Measurements from ENCODE around the gene COL8A1.
"Not testable (repeated sequence)": the region's sequence is repeated elsewhere in the genome, so short reads cannot be mapped to it uniquely, and the experiment has no call there.

The COL8A1 gene

DNA sequence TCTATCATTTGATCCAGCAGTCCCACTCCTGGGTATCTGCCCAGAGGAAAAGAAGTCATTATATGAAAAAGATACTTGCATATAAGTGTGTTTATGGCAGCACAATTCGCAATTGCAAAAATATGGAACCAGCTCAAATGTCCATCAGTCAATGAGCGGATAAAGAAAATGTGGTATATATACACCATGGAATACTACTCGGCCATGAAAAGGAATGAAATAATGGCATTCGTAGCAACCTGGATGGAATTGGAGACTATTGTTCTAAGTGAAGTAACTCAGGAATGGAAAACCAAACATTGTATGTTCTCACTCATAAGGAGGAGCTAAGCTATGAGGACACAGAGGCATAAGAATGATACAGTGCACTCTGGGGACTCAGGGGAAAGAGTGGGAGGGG, 203.6 kb downstream of the COL8A1 start:
- not testable (repeated sequence) for DNase-seq (ENCODE audit: low read depth in 2 of 3, low spot score in 1 of 3)

DNA sequence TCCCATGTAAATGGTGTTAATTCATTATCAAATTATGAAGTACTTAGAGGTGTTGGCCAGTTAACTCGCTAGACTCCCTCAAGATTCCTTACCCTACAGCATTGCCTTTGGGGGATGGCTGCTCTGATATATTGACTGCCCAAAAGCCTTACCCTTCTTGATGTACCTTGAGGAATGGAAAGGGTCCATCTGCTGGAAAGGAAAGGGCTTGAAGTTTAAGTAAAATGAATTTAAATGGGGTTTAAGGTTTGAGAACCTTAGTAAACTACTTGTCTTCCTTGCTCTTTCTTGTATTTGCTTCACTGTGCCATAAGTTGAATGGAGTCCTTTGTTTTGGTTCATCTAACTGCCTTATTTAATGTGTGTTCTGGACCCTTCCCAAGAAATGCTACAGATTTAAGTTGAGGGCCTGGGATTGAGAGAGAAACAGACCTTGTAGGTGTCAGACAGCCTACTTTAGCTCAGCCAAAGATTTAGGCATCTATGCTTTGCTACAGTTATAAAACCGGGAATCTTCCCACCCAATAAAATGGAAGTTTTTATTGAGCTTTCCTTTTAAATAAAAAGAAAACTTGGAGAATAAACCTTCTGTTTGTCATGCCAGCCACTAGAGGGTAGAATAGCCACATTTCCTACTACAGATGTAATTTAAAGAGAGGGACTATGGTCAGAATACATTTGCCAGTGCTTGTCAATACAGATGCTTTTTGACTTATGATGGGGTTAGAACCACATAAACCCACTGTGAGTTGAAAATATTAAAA, 204.6 kb downstream of the COL8A1 start:
- no peak for DNase-seq (ENCODE audit: low read depth in 2 of 3, low spot score in 1 of 3)

DNA sequence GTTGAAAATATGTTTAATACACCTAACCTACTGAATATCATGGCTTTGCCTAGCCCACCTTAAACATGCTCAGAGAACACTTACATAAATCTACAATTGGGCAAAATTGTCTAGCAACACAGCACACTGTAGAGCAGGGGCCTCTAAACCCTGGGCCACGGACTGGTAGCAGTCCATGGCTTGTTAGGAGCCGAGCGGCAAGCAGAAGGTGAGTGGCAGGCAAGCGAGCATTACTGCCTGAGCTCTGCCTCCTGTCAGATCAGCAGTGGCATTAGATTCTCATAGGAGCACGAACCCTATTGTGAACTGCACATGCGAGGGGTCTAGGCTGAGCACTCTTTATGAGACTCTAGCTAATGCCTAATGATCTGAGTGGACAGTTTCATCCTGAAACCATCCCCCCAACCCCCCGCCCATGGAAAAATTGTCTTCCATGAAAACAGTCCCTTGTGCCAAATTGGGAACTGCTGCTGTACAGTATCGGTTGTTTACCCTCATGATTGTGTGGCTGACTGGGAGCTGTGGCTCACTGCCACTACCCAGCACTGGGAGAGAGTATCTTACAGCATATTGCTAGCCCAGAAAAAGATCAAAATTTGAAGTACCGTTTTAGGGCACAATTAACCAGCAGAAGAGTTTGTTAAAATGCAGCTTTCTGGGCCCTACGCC, 205.3 kb downstream of the COL8A1 start:
- DNase-seq (ENCODE audit: low read depth in 2 of 3, low spot score in 1 of 3) = no peak

DNA sequence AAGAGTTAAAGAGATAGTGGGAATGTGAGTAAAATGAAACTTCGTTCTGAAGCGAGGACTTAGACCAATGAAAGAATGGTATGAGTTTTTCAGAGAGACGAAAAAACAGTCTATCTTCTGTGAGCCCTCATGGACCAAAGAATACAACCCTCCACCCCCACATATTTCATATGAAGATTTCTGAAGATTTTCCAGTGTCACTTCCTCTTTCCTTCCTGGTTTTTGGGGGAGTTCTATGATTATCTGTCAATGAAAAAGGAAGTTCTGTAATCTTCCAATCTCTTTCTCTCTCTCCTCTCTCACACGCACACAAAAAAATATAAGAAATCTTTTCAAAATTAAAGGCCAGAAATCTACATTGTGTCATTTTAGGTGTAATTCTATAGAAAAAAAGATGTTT, 206.9 kb downstream of the COL8A1 start:
- DNase-seq (ENCODE audit: low read depth in 2 of 3, low spot score in 1 of 3) = no peak

DNA sequence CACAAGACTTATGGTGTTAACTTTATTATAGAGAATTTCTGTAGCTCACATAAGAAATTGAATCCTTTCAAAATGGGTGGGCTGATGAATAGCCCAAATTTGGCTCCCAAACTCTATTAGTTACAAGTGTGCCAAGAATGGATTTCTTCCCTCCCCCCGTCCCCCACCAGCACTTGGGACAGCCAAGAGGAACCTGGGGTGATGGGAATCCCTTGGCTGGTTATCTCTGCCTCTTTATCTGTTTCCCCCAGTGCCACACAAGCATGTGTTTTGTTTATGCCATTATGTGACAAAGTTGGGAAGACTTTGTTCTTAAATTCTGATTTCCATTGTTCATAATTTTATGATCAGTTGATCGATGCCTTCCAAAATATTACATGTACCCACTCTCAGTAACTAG, 207.6 kb downstream of the COL8A1 start:
- DNase-seq (ENCODE audit: low read depth in 2 of 3, low spot score in 1 of 3) = no peak

DNA sequence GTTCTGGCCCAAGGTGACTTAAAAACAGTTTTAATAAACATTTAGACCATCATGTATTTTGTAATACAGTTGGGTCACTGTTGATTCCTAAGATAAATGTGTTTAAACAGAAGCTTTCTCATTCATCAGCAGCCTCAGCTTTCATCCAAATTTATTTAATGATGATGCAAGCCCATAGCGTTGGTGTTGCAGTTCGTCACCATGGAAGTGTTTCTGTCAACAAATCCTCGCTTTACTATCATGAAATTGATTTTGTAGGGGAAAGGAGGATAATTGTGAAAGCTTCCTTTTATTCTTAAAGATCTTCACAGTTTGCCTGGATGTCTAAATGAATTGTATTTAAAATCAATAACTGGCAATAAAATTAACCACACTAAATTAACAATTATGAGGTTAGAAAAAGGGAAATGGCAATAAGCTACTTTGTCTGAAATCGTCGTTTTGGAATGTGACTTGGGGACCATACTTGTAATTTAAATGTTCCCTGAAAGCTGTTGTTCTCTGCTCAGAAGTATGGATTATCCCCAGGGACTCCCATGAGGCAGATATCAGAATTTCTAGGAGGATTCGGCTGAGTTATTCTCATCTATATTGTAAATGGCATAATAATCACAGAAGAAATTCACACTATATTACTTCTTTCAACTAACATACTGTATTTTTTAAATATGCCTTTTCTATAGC, 208.2 kb downstream of the COL8A1 start:
- no peak for DNase-seq (ENCODE audit: low read depth in 2 of 3, low spot score in 1 of 3)

DNA sequence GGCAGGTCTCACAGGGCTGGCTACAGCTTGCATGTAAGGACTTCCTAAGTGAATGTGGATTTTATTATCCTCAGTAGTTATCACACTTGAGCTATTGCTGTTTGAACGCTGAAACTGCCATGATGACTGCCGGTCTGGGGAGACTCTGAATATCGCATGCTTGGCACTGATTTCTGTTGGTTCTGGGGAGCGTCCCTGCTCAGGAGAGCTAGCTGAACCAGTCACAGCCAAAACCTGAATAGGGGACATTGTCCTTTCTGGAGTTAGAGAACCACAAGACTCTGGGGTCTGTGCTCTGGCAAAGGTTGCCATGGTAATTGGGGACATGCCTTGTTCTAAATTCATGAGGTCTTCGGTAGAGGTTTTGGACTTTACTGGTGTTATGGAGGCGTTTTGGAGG, 210.0 kb downstream of the COL8A1 start:
- no peak for DNase-seq (ENCODE audit: low read depth in 2 of 3, low spot score in 1 of 3)

All from stimulated activated CD4-positive, alpha-beta T cell treated with anti-CD3 and anti-CD28 coated beads, Interleukin-12 subunit alpha, Interleukin-12 subunit beta, amount 100 ng/mL, for 48 hours (primary cell).